HEK293 (cell line): ENCODE results near the gene EDEM2.

Source experiments
- CTCF ChIP-seq: fragments of 450-650 bp; formaldehyde crosslinking; IDR thresholded peaks from 2 replicates; pipeline ENCODE4 v1.5.1; 2016; ENCODE audit warnings: missing biosample characterization, missing genetic modification characterization
- FEZF1 ChIP-seq: fragments of 450-650 bp; formaldehyde crosslinking; IDR thresholded peaks from 2 replicates; pipeline ENCODE4 v1.5.1; 2016; ENCODE audit warnings: missing biosample characterization, missing genetic modification characterization
- PATZ1 ChIP-seq: fragments of 450-650 bp; formaldehyde crosslinking; IDR thresholded peaks from 2 replicates; pipeline ENCODE4 v1.5.1; 2016; ENCODE audit warnings: missing biosample characterization, missing genetic modification characterization
- YY1 ChIP-seq: fragments of 450-650 bp; formaldehyde crosslinking; IDR thresholded peaks from 2 replicates; pipeline ENCODE4 v1.5.1; 2018; ENCODE audit warnings: missing biosample characterization, missing genetic modification characterization
- ZBTB17 ChIP-seq: fragments of 450-650 bp; formaldehyde crosslinking; IDR thresholded peaks from 2 replicates; pipeline ENCODE4 v1.5.1; 2016; ENCODE audit warnings: missing biosample characterization, missing genetic modification characterization
- ZNF174 ChIP-seq: fragments of 450-650 bp; formaldehyde crosslinking; IDR thresholded peaks from 2 replicates; pipeline ENCODE4 v1.5.0; 2017; ENCODE audit warnings: missing biosample characterization, mild to moderate bottlenecking, missing genetic modification characterization
- ZNF175 ChIP-seq: fragments of 450-650 bp; formaldehyde crosslinking; IDR thresholded peaks from 2 replicates; pipeline ENCODE4 v1.5.1; 2016; ENCODE audit warnings: missing biosample characterization, missing genetic modification characterization
- ZNF214 ChIP-seq: fragments of 450-650 bp; formaldehyde crosslinking; IDR thresholded peaks from 2 replicates; pipeline ENCODE4 v1.5.1; 2017; ENCODE audit warnings: missing biosample characterization, mild to moderate bottlenecking, missing genetic modification characterization, borderline replicate concordance
- ZNF26 ChIP-seq: fragments of 450-650 bp; formaldehyde crosslinking; IDR thresholded peaks from 2 replicates; pipeline ENCODE4 v1.5.1; 2016; ENCODE audit warnings: missing biosample characterization, missing genetic modification characterization
- TF ChIP-seq, protein P1 (sequence below): fragments of 450-650 bp; formaldehyde crosslinking; IDR thresholded peaks from 2 replicates; pipeline ENCODE4 v1.5.1; 2016; ENCODE audit warnings: missing biosample characterization, missing genetic modification characterization
- TF ChIP-seq, protein P2 (sequence below): fragments of 450-650 bp; formaldehyde crosslinking; IDR thresholded peaks from 2 replicates; pipeline ENCODE4 v1.5.1; 2016; ENCODE audit warnings: missing biosample characterization, missing genetic modification characterization

DNA sequence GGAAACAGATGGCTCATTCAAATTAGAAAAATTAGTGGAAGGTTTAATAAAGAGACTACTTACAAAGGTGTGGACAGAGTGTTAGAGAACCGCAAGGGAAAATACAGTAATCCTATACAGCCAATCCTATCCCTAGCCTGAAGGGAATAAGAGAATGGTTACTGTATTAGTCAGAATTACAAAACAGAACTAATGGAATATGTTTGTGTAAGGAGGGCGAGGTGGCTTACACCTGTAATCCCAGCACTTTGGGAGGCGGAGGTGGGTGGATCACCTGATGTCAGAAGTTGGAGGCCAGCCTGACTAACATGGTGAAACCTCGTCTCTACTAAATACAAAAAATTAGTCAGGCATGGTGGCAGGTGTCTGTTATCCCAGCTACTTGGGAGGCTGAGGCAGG lies 38.2 kb downstream of the EDEM2 start:
- TF ChIP-seq FEZF1 (tag by site-specific recombination) (no peak), CTCF (no peak), ZNF26 (tag by site-specific recombination) (no peak), ZNF174 (tag by site-specific recombination) (no peak), PATZ1 (tag by site-specific recombination) (no peak), YY1 (no peak), ZNF175 (no peak), ZNF214 (tag by site-specific recombination) (no peak), ZBTB17 (no peak)
- TF ChIP-seq, protein P1, sequence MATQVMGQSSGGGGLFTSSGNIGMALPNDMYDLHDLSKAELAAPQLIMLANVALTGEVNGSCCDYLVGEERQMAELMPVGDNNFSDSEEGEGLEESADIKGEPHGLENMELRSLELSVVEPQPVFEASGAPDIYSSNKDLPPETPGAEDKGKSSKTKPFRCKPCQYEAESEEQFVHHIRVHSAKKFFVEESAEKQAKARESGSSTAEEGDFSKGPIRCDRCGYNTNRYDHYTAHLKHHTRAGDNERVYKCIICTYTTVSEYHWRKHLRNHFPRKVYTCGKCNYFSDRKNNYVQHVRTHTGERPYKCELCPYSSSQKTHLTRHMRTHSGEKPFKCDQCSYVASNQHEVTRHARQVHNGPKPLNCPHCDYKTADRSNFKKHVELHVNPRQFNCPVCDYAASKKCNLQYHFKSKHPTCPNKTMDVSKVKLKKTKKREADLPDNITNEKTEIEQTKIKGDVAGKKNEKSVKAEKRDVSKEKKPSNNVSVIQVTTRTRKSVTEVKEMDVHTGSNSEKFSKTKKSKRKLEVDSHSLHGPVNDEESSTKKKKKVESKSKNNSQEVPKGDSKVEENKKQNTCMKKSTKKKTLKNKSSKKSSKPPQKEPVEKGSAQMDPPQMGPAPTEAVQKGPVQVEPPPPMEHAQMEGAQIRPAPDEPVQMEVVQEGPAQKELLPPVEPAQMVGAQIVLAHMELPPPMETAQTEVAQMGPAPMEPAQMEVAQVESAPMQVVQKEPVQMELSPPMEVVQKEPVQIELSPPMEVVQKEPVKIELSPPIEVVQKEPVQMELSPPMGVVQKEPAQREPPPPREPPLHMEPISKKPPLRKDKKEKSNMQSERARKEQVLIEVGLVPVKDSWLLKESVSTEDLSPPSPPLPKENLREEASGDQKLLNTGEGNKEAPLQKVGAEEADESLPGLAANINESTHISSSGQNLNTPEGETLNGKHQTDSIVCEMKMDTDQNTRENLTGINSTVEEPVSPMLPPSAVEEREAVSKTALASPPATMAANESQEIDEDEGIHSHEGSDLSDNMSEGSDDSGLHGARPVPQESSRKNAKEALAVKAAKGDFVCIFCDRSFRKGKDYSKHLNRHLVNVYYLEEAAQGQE (tag by site-specific recombination): no peak
- TF ChIP-seq, protein P2, sequence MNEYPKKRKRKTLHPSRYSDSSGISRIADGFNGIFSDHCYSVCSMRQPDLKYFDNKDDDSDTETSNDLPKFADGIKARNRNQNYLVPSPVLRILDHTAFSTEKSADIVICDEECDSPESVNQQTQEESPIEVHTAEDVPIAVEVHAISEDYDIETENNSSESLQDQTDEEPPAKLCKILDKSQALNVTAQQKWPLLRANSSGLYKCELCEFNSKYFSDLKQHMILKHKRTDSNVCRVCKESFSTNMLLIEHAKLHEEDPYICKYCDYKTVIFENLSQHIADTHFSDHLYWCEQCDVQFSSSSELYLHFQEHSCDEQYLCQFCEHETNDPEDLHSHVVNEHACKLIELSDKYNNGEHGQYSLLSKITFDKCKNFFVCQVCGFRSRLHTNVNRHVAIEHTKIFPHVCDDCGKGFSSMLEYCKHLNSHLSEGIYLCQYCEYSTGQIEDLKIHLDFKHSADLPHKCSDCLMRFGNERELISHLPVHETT (tag by site-specific recombination): no peak
